Kidney (tissue), 14 donors: ENCODE measurements around the gene SMAP2. TPM values are rescaled to one million over a fixed set of nuclear protein-coding genes. Genes with fewer than 3 reads are reported as not detected.
"Not testable (repeated sequence)": the region's sequence is repeated elsewhere in the genome, so short reads cannot be mapped to it uniquely, and the experiment has no call there.

Source experiments
- DNase-seq, 5 donors: peaks; one replicate each; pipeline ENCODE4 v3.0.0-alpha.2; 2013 to 2020
- FAIRE-seq: peaks from 2 replicates; lab custom pipeline; 2012; peaks lifted over from hg19 to GRCh38; lab: Jason Lieb, UNC
- H3K27ac ChIP-seq, 2 donors: one replicate each; pipeline ENCODE4 v1.7.0; 2013; ENCODE audit warnings: low read depth in 2 of 2, low read length in 2 of 2, inconsistent platforms in 1 of 2
- H3K27me3 ChIP-seq: one replicate; pipeline ENCODE4 v1.7.1; 2013; ENCODE audit warnings: low read length, inconsistent platforms; ENCODE audit not compliant: control insufficient read depth, insufficient read depth
- H3K36me3 ChIP-seq, 3 donors: one replicate each; pipeline versions ENCODE4 v1.7.0 to v1.7.1; 2013; ENCODE audit warnings: low read length in 3 of 3, control low read depth in 1 of 3, inconsistent platforms in 1 of 3; ENCODE audit not compliant: insufficient read depth in 3 of 3, control insufficient read depth in 2 of 3
- H3K4me1 ChIP-seq, 3 donors: one replicate each; pipeline versions ENCODE4 v1.7.0 to v1.7.1; 2013; ENCODE audit warnings: low read length in 3 of 3, inconsistent platforms in 1 of 3, low read depth in 1 of 3; ENCODE audit not compliant: control insufficient read depth in 2 of 3, insufficient read depth in 2 of 3
- H3K4me3 ChIP-seq, 3 donors: one replicate each; pipeline versions ENCODE4 v1.7.0 to v1.8.1; 2013; ENCODE audit warnings: low read length in 3 of 3, control low read depth in 1 of 3, inconsistent platforms in 1 of 3
- H3K9ac ChIP-seq, 3 donors: one replicate each; pipeline versions ENCODE4 v1.7.0 to v1.7.1; 2013; ENCODE audit warnings: low read length in 3 of 3, control low read depth in 1 of 3, inconsistent platforms in 1 of 3
- H3K9me3 ChIP-seq, 3 donors: one replicate each; pipeline versions ENCODE4 v1.7.0 to v1.7.1; 2013; ENCODE audit warnings: low read length in 3 of 3, control low read depth in 1 of 3, inconsistent platforms in 1 of 3; ENCODE audit not compliant: control insufficient read depth in 2 of 3, insufficient read depth in 1 of 3
- CTCF ChIP-seq: IDR thresholded peaks from 3 replicates; pipeline ENCODE4 v1.5.1; 2012; ENCODE audit warnings: mild to moderate bottlenecking, moderate library complexity, borderline replicate concordance; ENCODE audit not compliant: insufficient read depth; ENCODE audit errors: extremely low read depth
- intact Hi-C: fragments of 100-400 bp; cut with DNase I; formaldehyde crosslinking; loops from one replicate; pipeline ENCODE4 v1.11.1; 2022
- polyA plus RNA-seq: library from polyadenylated mRNA; stranded (reverse); fragments of 350-450 nt; fragmentation: Illumina TruSeq; extraction: RNeasy Lipid Tissue Mini Kit (QIAGEN cat#74804); gene quantifications from one replicate; pipeline ENCODE4 v1.2.3, GENCODE V29; 2014; ENCODE audit warnings: low read depth, low replicate concordance; ENCODE audit not compliant: insufficient read depth
- total RNA-seq: library from RNA; stranded (reverse); fragmentation: NEBNext Ultra II Directional; extraction: Animal tissue kit (Norgen Biotek cat#: 25700); gene quantifications from one replicate; pipeline ENCODE4 v1.2.1, GENCODE V29; 2021
- donor health status: control.
- donor health status: control.
- donor health status: control.
- donor health status: control.
- donor health status: control.
- donor health status: DM: yes; HTN: yes; CAD: no.
- donor health status: Normal renal cell carcinoma (clear cell type).

The SMAP2 gene
- total and polyA plus RNA-seq, 2 donors from 2014 or later = 17.9 to 61.3 TPM

- H3K4me3 ChIP-seq = peak overlapping the region in 1 of 3 donors; percentile 7
- H3K4me1 ChIP-seq = peaks cover 0 to 6% (median 4%) of the 10 kb centered on the region in 3 donors
- H3K27me3 ChIP-seq = no peaks in the 10 kb centered on the region
- FAIRE-seq = no peak
- H3K27ac ChIP-seq = peak overlapping the region; percentile 65 to 68
- H3K36me3 ChIP-seq = no peaks in the 10 kb centered on the region
- H3K9ac ChIP-seq = peak overlapping the region in 2 of 3 donors; percentile 15 to 17
- H3K9me3 ChIP-seq = no peaks in the 10 kb centered on the region
- peak in 1 of 5 donors; percentile 34 for DNase-seq
- no peak for TF ChIP-seq CTCF
- intact Hi-C loops = no loop called here
These were observed 12.8 kb downstream of the SMAP2 start for GRCh38 chr1:40386359-40386723.

GRCh38 chr1:40386796-40387195, 13.3 kb downstream of the SMAP2 start:
- Histone ChIP-seq H3K4me3 (no peak overlapping the region), H3K36me3 (no peaks in the 10 kb centered on the region), H3K27me3 (no peaks in the 10 kb centered on the region), H3K9ac (no peak overlapping the region), H3K4me1 (peaks cover 0 to 5% (median 4%) of the 10 kb centered on the region in 3 donors), H3K9me3 (no peaks in the 10 kb centered on the region), H3K27ac (peak overlapping the region in 1 of 2 donors; percentile 68)
- no peak for DNase-seq
- intact Hi-C loops = no loop called here
- TF ChIP-seq CTCF = no peak
- FAIRE-seq = no peak

GRCh38 chr1:40387381-40388306, 14.1 kb downstream of the SMAP2 start:
- intact Hi-C loops, H3K4me3 ChIP-seq, H3K27me3 ChIP-seq, H3K36me3 ChIP-seq, FAIRE-seq, H3K4me1 ChIP-seq, H3K9ac ChIP-seq, H3K9me3 ChIP-seq: not testable (repeated sequence)
- peak in 1 of 5 donors; percentile 74 for DNase-seq
- peak overlapping the region in 1 of 2 donors; percentile 23 for H3K27ac ChIP-seq

- FAIRE-seq, H3K4me3 ChIP-seq, H3K36me3 ChIP-seq, DNase-seq, intact Hi-C loops, H3K9me3 ChIP-seq, H3K27ac ChIP-seq, H3K9ac ChIP-seq, H3K27me3 ChIP-seq, H3K4me1 ChIP-seq: not testable (repeated sequence)
These were observed 15.2 kb downstream of the SMAP2 start for GRCh38 chr1:40388456-40389321.
